RWPE2 (cell line): ENCODE data around the gene LSMEM2.

Experiments
- ATAC-seq: fragments of 200-7000 bp; cut with Tn5 transposase; 3 replicates; pipeline ENCODE4 v1.9.1; 2021; ENCODE audit warnings: low read depth
- DNase-seq: peaks from one replicate; pipeline ENCODE4 v3.0.0-alpha.2; 2020; ENCODE audit warnings: low spot score
- H3K27ac ChIP-seq: fragments of 450-650 bp; 2 replicates; pipeline ENCODE4 v1.5.1; 2017; ENCODE audit warnings: mild to moderate bottlenecking; ENCODE audit not compliant: poor library complexity, severe bottlenecking
- H3K27me3 ChIP-seq: fragments of 250-450 bp; sonication (Bioruptor Pico); 2 replicates; pipeline ENCODE4 v1.5.1; 2021; ENCODE audit warnings: mild to moderate bottlenecking, moderate library complexity; ENCODE audit not compliant: insufficient read depth, poor library complexity, severe bottlenecking
- H3K36me3 ChIP-seq: fragments of 250-450 bp; sonication (Bioruptor Pico); 2 replicates; pipeline ENCODE4 v1.5.1; 2020; ENCODE audit warnings: low read depth, mild to moderate bottlenecking, moderate library complexity
- H3K4me1 ChIP-seq: fragments of 250-450 bp; sonication (Bioruptor Pico); 2 replicates; pipeline ENCODE4 v1.5.1; 2021; ENCODE audit warnings: mild to moderate bottlenecking, moderate library complexity; ENCODE audit not compliant: insufficient read depth, poor library complexity, severe bottlenecking
- H3K4me3 ChIP-seq: fragments of 250-450 bp; sonication (Bioruptor Pico); 2 replicates; pipeline ENCODE4 v1.5.1; 2021; ENCODE audit warnings: mild to moderate bottlenecking, moderate library complexity; ENCODE audit not compliant: severe bottlenecking
- H3K9me3 ChIP-seq: fragments of 250-450 bp; sonication (Bioruptor Pico); 2 replicates; pipeline ENCODE4 v1.5.1; 2021; ENCODE audit warnings: mild to moderate bottlenecking, moderate library complexity; ENCODE audit not compliant: severe bottlenecking
- TF ChIP-seq, protein P1 (sequence below): fragments of 450-650 bp; IDR thresholded peaks from one replicate; pipeline ENCODE4 v1.5.1; 2017; ENCODE audit warnings: mild to moderate bottlenecking, moderate library complexity; ENCODE audit not compliant: poor library complexity, severe bottlenecking

Gene LSMEM2

GRCh38 chr3:50250514-50250913, 28.4 kb upstream of the LSMEM2 start:
- Histone ChIP-seq H3K27me3 (no peaks in the 10 kb centered on the region), H3K4me1 (peaks cover 63% of the 10 kb centered on the region), H3K36me3 (peaks cover 63% of the 10 kb centered on the region), H3K27ac (peak overlapping the region; percentile 93), H3K9me3 (no peaks in the 10 kb centered on the region), H3K4me3 (no peak overlapping the region)
- ATAC-seq: no peak
- TF ChIP-seq, protein P1, sequence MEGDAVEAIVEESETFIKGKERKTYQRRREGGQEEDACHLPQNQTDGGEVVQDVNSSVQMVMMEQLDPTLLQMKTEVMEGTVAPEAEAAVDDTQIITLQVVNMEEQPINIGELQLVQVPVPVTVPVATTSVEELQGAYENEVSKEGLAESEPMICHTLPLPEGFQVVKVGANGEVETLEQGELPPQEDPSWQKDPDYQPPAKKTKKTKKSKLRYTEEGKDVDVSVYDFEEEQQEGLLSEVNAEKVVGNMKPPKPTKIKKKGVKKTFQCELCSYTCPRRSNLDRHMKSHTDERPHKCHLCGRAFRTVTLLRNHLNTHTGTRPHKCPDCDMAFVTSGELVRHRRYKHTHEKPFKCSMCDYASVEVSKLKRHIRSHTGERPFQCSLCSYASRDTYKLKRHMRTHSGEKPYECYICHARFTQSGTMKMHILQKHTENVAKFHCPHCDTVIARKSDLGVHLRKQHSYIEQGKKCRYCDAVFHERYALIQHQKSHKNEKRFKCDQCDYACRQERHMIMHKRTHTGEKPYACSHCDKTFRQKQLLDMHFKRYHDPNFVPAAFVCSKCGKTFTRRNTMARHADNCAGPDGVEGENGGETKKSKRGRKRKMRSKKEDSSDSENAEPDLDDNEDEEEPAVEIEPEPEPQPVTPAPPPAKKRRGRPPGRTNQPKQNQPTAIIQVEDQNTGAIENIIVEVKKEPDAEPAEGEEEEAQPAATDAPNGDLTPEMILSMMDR: no peak
- DNase-seq: no peak

DNA sequence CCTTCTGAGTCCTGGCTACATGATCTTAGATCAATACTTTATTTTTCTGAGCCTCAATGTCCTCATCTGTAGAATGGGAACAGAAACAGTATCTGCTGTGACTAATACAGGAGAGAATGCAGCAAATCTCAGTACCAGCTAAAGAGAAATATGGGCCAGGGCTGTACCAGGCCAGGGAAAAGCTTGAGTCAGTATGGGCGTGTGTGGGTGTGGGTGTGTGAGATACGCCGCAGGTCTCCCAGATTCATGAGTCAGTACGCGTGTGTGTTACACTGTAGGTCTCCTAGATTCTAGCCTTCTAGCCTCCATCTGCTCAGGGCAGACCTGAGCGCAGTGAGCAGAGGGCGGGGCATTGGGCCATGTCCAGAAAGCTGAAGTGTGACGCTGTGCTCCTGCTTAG, 27.7 kb upstream of the LSMEM2 start:
- peak; percentile 70 for ATAC-seq
- H3K36me3 ChIP-seq: peaks cover 65% of the 10 kb centered on the region
- H3K4me3 ChIP-seq: no peak overlapping the region
- TF ChIP-seq, protein P1: no peak
- H3K9me3 ChIP-seq: no peaks in the 10 kb centered on the region
- H3K27ac ChIP-seq: peak overlapping the region; percentile 93
- peaks cover 59% of the 10 kb centered on the region for H3K4me1 ChIP-seq
- DNase-seq: peak; percentile 91
- no peaks in the 10 kb centered on the region for H3K27me3 ChIP-seq

DNA sequence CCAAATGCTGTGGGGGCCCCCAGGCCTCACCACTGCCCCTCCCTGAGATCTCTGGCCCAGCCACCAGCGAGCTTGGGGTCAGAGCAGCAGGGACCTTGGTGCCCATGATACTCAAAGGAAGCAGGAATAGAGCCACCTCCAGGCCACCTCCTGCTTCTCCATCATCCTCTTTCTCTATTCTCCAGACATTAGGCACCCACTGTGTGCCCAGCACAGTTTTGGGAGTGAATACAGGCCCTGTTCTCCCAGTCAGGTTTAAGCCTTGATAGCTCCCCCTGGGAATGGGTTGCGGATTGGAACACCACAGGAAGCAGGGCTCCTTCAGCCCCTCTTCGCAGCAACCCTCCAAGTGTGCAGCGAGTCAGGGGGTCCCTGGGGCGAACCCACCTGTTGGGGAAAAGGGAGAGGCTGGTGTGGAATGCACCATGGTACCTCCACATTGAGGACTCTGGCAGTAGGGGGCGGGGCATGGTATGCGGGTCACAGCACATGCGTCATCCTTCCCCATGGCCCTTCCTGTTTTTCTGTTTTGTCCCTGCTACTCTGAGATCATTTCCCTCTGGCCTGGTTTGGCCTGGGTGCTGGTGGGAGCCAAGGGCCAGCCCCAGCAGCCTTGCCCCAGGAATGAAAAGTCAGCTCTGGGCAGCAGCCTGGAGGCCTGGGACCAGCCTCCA, 24.2 kb upstream of the LSMEM2 start:
- Histone ChIP-seq H3K4me3 (no peak overlapping the region), H3K36me3 (peaks cover 81% of the 10 kb centered on the region), H3K9me3 (no peaks in the 10 kb centered on the region), H3K4me1 (peaks cover 36% of the 10 kb centered on the region), H3K27ac (peak overlapping the region; percentile 93), H3K27me3 (no peaks in the 10 kb centered on the region)
- ATAC-seq: peak; percentile 21
- no peak for DNase-seq
- TF ChIP-seq, protein P1: no peak

DNA sequence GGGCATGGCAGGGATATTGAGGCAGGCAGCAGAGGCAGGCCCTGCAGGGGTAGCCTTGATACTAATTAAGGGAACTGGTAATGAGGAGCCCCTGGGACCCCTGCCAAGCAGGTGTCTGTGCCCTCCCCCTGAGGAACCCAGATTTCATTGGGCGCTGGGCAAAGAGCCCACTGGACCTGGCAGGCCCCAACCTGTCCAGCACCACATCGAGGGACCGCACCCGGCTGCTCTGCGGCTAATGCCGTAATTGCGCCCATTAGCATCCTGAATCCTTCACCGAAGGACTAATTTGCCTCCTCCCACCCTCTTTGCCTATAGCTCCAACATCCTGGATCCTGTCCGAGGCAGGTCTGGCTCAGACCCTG, 23.7 kb upstream of the LSMEM2 start:
- H3K4me1 ChIP-seq: peaks cover 37% of the 10 kb centered on the region
- no peaks in the 10 kb centered on the region for H3K9me3 ChIP-seq
- TF ChIP-seq, protein P1: no peak
- H3K27ac ChIP-seq: peak overlapping the region; percentile 93
- 0 out of 3 replicates have a peak, but pooled peaks have one; percentile 3 for ATAC-seq
- no peaks in the 10 kb centered on the region for H3K27me3 ChIP-seq
- peaks cover 79% of the 10 kb centered on the region for H3K36me3 ChIP-seq
- H3K4me3 ChIP-seq: no peak overlapping the region
- DNase-seq: no peak
